Measurements from ENCODE around the gene SMG6. TPM values are rescaled to one million over a fixed set of nuclear protein-coding genes. Genes with fewer than 3 reads are reported as not detected.
"Not testable (repeated sequence)": the region's sequence is repeated elsewhere in the genome, so short reads cannot be mapped to it uniquely, and the experiment has no call there.

Gene SMG6
- total RNA-seq, 1 donor from 2014 or later = 43.0 TPM

DNA sequence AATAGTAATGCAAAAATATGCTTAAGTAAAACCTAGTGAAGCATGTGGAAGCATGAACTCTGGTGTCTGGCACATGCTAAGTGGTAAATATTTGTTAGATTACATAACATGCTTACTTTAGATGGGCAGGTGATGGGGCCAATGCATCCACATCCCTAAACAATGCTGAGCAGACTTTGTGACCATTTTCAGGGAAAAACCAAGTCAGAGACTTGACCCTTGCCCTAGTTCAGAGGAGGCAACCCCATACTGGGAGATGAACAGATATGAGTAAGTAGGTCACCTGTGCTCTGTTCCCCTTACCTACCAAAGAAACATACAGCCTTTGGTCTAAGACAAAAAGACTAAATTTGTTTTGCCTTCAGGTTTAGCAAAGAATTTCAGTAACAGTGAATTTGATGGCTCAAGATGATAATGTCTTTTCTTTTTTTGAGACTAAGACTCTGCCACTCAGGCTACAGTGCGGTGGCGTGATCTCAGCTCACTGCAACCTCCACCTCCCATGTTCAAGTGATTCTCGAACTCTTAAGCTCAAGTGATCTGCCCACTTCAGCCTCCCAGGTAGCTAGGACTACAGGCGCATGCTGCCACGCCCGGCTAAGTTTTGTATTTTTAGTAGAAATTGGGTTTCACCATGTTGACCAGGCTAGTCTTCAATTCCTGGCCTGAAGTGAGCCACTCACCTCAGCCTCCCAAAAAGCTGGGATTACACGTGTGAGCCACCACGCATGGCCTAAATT lies 157.3 kb downstream of the SMG6 start:
- H3K4me3 Mint-ChIP-seq (ENCODE audit: low read depth) = no peak overlapping the region
- H3K4me1 Mint-ChIP-seq (ENCODE audit: low read depth) = peaks cover 9% of the 10 kb centered on the region

DNA sequence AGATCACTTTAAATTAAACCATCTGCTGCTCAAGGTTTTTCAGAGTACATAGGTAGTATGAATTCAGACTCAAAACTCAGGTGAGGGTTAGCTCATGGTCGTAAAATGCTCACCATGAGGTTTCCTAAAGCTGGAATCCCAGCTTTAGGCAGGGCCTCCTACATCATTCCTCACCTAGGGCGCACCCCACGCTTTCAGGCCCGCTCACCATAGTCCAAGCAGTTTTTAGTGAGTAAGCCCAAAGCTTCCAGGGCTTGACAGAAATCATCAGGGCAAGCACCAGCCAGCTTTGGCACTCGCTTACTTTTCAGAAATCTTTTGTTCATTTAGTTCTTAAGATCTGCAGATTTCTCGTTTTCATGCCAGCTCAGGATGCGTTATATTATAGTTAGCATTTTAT lies 158.9 kb downstream of the SMG6 start:
- intact Hi-C loops (cut with micrococcal nuclease) = no loop called here
- Mint-ChIP-seq H3K4me1 (ENCODE audit: low read depth) (peaks cover 9% of the 10 kb centered on the region), H3K27me3 (ENCODE audit: low read depth) (no peaks in the 10 kb centered on the region), H3K9me3 (no peaks in the 10 kb centered on the region), H3K27ac (no peak overlapping the region), H3K36me3 (ENCODE audit: low read depth) (peaks cover 25% of the 10 kb centered on the region), H3K4me3 (ENCODE audit: low read depth) (no peak overlapping the region)
- no peak for DNase-seq (ENCODE audit: low spot score)

More for the DNA sequence above, 157.3 kb downstream of the SMG6 start:
- intact Hi-C loops (cut with micrococcal nuclease) = no loop called here
- H3K27ac Mint-ChIP-seq = no peak overlapping the region
- no peak for DNase-seq (ENCODE audit: low spot score)
- no peaks in the 10 kb centered on the region for H3K27me3 Mint-ChIP-seq (ENCODE audit: low read depth)
- H3K36me3 Mint-ChIP-seq (ENCODE audit: low read depth) = peaks cover 34% of the 10 kb centered on the region
- H3K9me3 Mint-ChIP-seq = no peaks in the 10 kb centered on the region

DNA sequence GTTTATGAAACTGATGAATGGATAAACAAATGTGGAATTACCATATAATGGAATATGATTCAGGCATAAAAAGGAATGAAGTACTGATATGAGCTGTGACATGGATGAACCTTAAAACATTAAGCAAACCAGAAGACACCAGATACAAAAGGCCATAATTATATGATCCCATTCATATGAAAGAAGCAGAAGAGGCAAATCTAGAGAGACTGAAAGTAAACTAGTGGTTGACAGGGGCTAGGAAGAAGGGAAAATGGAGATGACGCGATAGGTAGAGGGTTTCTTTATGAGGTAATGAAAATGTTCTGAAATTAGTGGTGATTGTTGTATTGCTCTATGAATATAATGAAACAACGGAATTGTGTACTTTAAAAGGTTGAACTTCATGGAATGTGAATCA lies 160.3 kb downstream of the SMG6 start:
- Mint-ChIP-seq H3K4me3 (ENCODE audit: low read depth) (no peak overlapping the region), H3K36me3 (ENCODE audit: low read depth) (peaks cover 16% of the 10 kb centered on the region), H3K9me3 (no peaks in the 10 kb centered on the region), H3K27me3 (ENCODE audit: low read depth) (no peaks in the 10 kb centered on the region), H3K4me1 (ENCODE audit: low read depth) (peaks cover 16% of the 10 kb centered on the region), H3K27ac (no peak overlapping the region)
- DNase-seq (ENCODE audit: low spot score) = no peak
- intact Hi-C loops (cut with micrococcal nuclease) = no loop called here

DNA sequence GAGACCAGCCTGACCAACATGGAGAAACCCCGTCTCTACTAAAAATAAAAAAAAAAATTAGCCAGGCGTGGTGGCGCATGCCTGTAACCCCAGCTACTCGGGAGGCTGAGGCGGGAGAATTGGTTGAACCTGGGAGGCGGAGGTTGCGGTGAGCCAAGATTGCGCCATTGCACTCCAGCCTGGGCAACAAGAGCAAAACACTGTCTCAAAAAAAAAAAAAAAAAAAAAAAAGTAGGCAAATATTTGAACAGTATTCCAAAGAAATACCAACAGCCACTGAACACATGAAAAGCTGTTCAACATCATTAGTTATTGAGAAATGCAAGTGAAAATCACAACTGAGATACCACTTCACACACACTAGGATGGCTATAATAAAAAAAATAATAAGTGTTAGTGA lies 160.9 kb downstream of the SMG6 start:
- intact Hi-C loops (cut with micrococcal nuclease); H3K27me3 Mint-ChIP-seq (ENCODE audit: low read depth); H3K27ac Mint-ChIP-seq; H3K9me3 Mint-ChIP-seq; DNase-seq (ENCODE audit: low spot score); H3K4me3 Mint-ChIP-seq (ENCODE audit: low read depth): not testable (repeated sequence)
- H3K4me1 Mint-ChIP-seq (ENCODE audit: low read depth) = peaks cover 21% of the 10 kb centered on the region
- H3K36me3 Mint-ChIP-seq (ENCODE audit: low read depth) = peaks cover 22% of the 10 kb centered on the region

DNA sequence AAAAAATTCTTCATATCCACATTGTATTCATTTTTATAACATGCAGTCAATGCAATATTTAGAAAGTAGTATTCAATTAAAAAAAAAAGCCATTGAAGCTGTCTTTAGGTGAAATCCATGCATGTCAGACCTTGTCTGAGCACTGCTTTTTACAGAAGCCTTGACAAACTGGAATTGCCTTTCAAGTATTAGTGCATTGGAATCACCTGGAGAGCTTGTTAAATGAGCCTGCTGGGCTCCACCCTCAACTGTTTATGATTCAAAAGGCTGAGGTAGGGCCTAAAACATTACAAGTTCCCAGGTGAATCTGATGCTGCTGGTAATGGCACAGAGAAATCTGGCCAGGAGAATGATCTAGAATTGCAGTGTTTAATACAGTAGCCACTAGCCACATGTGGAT lies 162.9 kb downstream of the SMG6 start:
- H3K27ac Mint-ChIP-seq = no peak overlapping the region
- intact Hi-C loops (cut with micrococcal nuclease) = no loop called here
- no peak for DNase-seq (ENCODE audit: low spot score)
- peaks cover 24% of the 10 kb centered on the region for H3K4me1 Mint-ChIP-seq (ENCODE audit: low read depth)
- H3K4me3 Mint-ChIP-seq (ENCODE audit: low read depth) = no peak overlapping the region
- no peaks in the 10 kb centered on the region for H3K27me3 Mint-ChIP-seq (ENCODE audit: low read depth)
- no peaks in the 10 kb centered on the region for H3K9me3 Mint-ChIP-seq
- peaks cover 21% of the 10 kb centered on the region for H3K36me3 Mint-ChIP-seq (ENCODE audit: low read depth)

DNA sequence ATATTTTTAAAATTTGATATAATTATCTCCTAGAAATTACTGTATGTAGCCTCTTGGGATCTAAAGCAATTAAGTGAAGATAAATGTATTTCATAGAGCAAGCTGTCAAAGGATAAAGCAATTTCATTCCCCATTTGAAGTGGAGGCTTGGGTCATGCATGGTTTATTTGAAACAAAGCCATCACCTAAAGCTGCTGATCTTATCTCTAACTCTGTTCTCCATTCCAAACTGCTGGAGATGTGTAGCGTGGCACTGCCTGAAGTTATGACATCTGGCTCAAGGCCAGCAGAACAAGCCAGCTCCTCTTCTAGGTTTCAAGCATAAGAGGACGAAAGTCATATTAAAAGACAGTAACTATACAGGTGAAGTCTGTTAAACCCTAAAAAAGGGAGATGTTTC lies 164.8 kb downstream of the SMG6 start:
- Mint-ChIP-seq H3K9me3 (no peaks in the 10 kb centered on the region), H3K27ac (peak overlapping the region; percentile 1), H3K27me3 (ENCODE audit: low read depth) (no peaks in the 10 kb centered on the region)

DNA sequence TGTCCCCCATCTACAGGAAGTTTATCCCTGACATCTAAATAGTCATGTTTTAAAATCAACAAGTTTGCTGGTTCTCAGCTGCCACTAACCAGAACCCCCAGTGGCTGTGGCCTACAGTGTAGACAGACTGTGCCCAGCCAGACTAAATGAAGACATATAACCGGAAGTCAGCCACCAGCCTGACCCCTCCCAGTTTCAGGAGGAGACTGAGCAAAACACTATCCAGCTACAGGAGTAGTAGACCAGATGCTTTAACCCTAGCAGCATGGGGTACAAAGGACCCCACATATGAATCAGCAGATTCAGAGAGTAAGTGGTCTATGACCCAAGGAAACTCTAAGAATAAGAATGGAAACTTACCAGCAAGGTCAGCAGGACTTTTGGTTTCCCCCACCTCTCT lies 165.3 kb downstream of the SMG6 start:
- peak; percentile 15 for DNase-seq (ENCODE audit: low spot score)
- H3K9me3 Mint-ChIP-seq = no peaks in the 10 kb centered on the region
- H3K27me3 Mint-ChIP-seq (ENCODE audit: low read depth) = no peaks in the 10 kb centered on the region
- no peak overlapping the region for H3K4me3 Mint-ChIP-seq (ENCODE audit: low read depth)
- intact Hi-C loops (cut with micrococcal nuclease) = loop anchor here (10.0 kb wide), 1 partner anchor 54 kb away; no protein-coding TSS in a partner anchor
- peak overlapping the region; percentile 67 for H3K27ac Mint-ChIP-seq
- peaks cover 22% of the 10 kb centered on the region for H3K4me1 Mint-ChIP-seq (ENCODE audit: low read depth)
- peaks cover 16% of the 10 kb centered on the region for H3K36me3 Mint-ChIP-seq (ENCODE audit: low read depth)

More for the DNA sequence above, 164.8 kb downstream of the SMG6 start:
- H3K4me3 Mint-ChIP-seq (ENCODE audit: low read depth) = no peak overlapping the region
- DNase-seq (ENCODE audit: low spot score) = no peak
- peaks cover 24% of the 10 kb centered on the region for H3K4me1 Mint-ChIP-seq (ENCODE audit: low read depth)
- intact Hi-C loops (cut with micrococcal nuclease) = loop anchor here (10.0 kb wide), 1 partner anchor 54 kb away; no protein-coding TSS in a partner anchor
- H3K36me3 Mint-ChIP-seq (ENCODE audit: low read depth) = peaks cover 18% of the 10 kb centered on the region

DNA sequence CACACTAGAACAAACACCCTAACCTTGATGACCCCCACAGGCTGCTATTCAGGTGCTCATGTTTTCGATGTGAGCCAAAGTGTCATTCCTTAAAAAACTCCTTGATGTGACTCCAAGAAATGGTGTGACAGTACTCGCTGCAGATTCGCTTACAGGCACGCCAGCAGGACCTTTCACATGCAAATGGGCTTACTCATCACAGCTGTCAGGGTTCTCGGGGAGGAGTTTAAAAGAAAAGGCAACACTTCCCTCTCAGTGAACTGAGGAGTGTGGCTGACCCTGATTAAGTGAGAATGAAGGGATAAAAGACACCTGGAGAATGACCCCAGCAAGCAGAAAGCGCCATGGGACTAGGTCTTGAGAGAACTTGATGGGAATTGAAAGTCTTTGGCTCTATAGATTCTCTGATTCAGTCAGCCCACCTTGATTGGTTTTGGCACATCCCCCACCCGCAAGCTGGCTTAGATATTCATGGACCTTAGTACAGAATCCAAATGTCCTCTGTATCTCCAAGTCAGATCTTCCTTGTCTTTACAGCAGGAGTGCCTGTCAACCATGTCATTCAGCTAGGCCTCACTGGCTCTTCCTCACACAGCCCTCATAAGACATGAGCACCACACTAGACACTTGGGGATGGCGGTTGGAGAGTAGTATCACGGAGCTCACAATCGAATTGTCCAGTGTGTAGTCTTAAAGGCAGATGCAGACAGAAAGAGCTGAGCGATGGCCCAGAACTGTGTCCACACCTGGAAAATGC lies 166.1 kb downstream of the SMG6 start:
- H3K4me3 Mint-ChIP-seq (ENCODE audit: low read depth) = no peak overlapping the region
- peaks cover 20% of the 10 kb centered on the region for H3K4me1 Mint-ChIP-seq (ENCODE audit: low read depth)
- H3K9me3 Mint-ChIP-seq = no peaks in the 10 kb centered on the region
- no peaks in the 10 kb centered on the region for H3K27me3 Mint-ChIP-seq (ENCODE audit: low read depth)
- peak overlapping the region; percentile 67 for H3K27ac Mint-ChIP-seq
- intact Hi-C loops (cut with micrococcal nuclease) = loop anchor here (10.0 kb wide), 1 partner anchor 53 kb away; no protein-coding TSS in a partner anchor
- H3K36me3 Mint-ChIP-seq (ENCODE audit: low read depth) = peaks cover 15% of the 10 kb centered on the region
- DNase-seq (ENCODE audit: low spot score) = no peak

DNA sequence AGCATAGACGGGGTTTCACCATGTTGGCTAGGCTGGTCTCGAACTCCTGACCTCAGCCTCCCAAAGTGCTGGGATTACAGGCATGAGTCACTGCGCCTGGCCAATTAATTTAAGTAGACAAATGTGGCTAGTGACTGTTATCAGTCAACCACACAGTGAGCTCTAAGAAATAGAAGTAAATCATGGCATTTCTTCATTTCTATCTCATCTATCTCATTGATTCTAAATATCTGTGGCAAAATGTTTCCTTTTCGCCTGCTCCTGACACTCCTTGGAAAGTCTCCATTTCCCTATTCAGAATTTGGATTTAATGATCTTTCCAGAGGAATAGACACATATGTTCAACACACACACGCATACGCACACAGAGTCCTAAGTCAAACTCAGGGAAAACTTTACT lies 167.3 kb downstream of the SMG6 start:
- intact Hi-C loops (cut with micrococcal nuclease) = loop anchor here (10.0 kb wide), 1 partner anchor 51 kb away; no protein-coding TSS in a partner anchor
- Mint-ChIP-seq H3K9me3 (no peaks in the 10 kb centered on the region), H3K27ac (no peak overlapping the region), H3K4me1 (ENCODE audit: low read depth) (peaks cover 20% of the 10 kb centered on the region), H3K36me3 (ENCODE audit: low read depth) (peaks cover 17% of the 10 kb centered on the region), H3K4me3 (ENCODE audit: low read depth) (no peak overlapping the region), H3K27me3 (ENCODE audit: low read depth) (no peaks in the 10 kb centered on the region)
- no peak for DNase-seq (ENCODE audit: low spot score)

DNA sequence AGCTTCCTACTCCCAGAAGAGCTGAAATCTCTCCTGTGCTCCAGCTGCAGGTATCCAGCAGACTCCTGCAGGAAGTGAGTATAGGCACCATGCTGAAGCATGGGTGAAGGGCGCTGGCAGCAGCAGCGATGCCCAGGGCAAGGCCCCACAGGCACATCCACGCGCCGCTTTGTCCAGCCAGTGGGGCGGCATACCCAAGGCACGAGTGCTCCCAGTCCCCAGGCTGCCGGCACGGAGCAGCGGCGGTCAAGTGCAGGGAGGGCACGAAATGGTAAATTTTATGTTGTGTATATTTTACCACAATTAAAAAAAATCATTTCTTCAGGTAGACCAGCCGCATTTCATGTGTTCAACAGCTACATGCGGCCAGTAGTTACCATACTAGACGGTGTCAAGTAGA lies 175.6 kb downstream of the SMG6 start:
- DNase-seq (ENCODE audit: low spot score) = no peak
- Mint-ChIP-seq H3K27me3 (ENCODE audit: low read depth) (no peaks in the 10 kb centered on the region), H3K36me3 (ENCODE audit: low read depth) (peaks cover 18% of the 10 kb centered on the region), H3K27ac (no peak overlapping the region), H3K9me3 (no peaks in the 10 kb centered on the region), H3K4me3 (ENCODE audit: low read depth) (no peak overlapping the region), H3K4me1 (ENCODE audit: low read depth) (peaks cover 22% of the 10 kb centered on the region)
- intact Hi-C loops (cut with micrococcal nuclease) = loop anchor here (10.0 kb wide), 1 partner anchor 67 kb away; no protein-coding TSS in a partner anchor

DNA sequence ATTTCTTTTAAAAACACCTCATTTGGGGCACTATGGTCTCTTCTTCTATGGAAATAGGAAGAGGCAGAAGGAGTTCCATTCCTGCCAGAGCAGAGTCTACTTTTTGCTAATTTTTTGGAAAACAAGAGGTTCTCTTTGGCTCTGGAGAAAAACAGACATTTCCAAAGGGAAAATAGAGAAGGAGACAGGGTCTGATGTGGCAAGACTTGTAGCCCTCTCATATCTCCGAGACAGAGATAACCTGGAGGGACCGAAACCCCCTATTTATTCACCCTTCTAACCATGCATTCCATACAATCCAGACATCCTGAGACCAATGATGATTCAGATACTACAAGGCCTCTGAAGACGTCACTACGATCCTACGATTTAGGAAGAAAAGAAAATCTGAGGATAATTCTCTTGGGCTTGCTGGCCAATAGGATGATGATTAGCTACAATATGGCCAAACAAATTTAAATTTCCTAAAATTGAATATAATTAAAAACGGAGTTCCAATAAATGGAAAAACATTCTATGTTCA lies 178.5 kb downstream of the SMG6 start:
- H3K4me1 Mint-ChIP-seq (ENCODE audit: low read depth) = peaks cover 29% of the 10 kb centered on the region
- no peak overlapping the region for H3K4me3 Mint-ChIP-seq (ENCODE audit: low read depth)
- no peak overlapping the region for H3K27ac Mint-ChIP-seq
- no peaks in the 10 kb centered on the region for H3K9me3 Mint-ChIP-seq
- intact Hi-C loops (cut with micrococcal nuclease) = loop anchor here (10.0 kb wide), 1 partner anchor 70 kb away; no protein-coding TSS in a partner anchor
- DNase-seq (ENCODE audit: low spot score) = no peak
- no peaks in the 10 kb centered on the region for H3K27me3 Mint-ChIP-seq (ENCODE audit: low read depth)
- peaks cover 27% of the 10 kb centered on the region for H3K36me3 Mint-ChIP-seq (ENCODE audit: low read depth)

DNA sequence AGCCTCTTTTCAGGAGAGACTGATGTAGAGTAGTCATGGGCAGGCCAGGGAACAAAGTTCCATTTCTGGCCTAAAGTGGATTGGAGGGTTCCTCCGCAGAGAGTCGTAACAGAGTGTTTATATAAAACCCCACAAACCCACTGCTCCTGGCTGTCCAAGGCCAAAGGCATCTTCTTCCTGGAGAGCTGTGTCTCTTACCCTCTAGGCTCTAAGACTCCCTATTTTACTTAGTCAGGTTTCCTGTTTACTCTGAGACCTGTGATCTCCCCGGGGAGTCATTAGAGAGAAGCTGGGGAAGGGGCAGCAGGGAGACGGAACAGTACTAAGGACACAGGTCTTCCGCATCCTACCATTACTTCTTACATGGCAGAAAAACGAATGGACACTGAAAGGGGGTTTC lies 179.2 kb downstream of the SMG6 start:
- Mint-ChIP-seq H3K9me3 (no peaks in the 10 kb centered on the region), H3K4me1 (ENCODE audit: low read depth) (peaks cover 29% of the 10 kb centered on the region), H3K27ac (no peak overlapping the region), H3K4me3 (ENCODE audit: low read depth) (no peak overlapping the region), H3K27me3 (ENCODE audit: low read depth) (no peaks in the 10 kb centered on the region), H3K36me3 (ENCODE audit: low read depth) (peaks cover 31% of the 10 kb centered on the region)
- no peak for DNase-seq (ENCODE audit: low spot score)
- intact Hi-C loops (cut with micrococcal nuclease) = loop anchor here (10.0 kb wide), 1 partner anchor 70 kb away; no protein-coding TSS in a partner anchor

Data from activated T-helper 2 cell treated with anti-CD3 and anti-CD28 coated beads, Interferon-gamma antibody, Interleukin-2, Interleukin-4, amounts not matched to agents 10 μg/mL and 5 μg/mL and 100 μg/mL, durations not matched to agents 14 hours and 24 hours and 36 hours (primary cell).